ENCODE results near the gene KRTAP4-16.
"Not testable (repeated sequence)": the region's sequence is repeated elsewhere in the genome, so short reads cannot be mapped to it uniquely, and the experiment has no call there.

DNA sequence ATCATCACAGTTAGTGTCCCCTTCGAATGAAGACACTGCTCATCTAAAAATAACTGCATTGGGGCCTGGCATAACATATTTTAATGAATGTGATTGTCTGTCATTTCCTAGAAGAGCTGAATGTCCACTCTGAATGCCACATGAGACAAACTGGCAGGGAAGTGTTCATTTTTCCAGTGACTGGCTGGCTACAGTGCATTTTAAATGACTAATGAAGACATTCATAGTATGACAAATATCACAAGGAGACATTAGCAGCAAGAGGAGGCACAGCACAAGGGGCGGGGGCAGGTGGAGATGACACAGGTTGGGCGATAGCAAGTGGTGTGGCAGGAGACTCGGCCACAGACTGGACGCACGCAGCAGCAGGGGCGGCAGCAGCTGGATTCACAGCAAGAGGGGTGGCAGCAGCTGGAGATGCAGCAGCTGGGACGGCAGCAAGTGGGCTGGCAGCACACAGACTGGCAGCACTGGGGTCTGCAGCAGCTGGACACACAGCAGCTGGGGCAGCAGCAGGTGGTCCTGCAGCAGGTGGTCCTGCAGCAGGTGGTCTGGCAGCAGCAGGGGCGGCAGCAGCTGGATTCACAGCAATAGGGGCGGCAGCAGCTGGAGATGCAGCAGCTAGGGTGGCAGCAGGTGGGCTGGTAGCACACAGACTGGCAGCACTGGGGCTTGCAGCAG lies 47.1 kb upstream of the KRTAP4-16 start:
- TF ChIP-seq, protein P1, sequence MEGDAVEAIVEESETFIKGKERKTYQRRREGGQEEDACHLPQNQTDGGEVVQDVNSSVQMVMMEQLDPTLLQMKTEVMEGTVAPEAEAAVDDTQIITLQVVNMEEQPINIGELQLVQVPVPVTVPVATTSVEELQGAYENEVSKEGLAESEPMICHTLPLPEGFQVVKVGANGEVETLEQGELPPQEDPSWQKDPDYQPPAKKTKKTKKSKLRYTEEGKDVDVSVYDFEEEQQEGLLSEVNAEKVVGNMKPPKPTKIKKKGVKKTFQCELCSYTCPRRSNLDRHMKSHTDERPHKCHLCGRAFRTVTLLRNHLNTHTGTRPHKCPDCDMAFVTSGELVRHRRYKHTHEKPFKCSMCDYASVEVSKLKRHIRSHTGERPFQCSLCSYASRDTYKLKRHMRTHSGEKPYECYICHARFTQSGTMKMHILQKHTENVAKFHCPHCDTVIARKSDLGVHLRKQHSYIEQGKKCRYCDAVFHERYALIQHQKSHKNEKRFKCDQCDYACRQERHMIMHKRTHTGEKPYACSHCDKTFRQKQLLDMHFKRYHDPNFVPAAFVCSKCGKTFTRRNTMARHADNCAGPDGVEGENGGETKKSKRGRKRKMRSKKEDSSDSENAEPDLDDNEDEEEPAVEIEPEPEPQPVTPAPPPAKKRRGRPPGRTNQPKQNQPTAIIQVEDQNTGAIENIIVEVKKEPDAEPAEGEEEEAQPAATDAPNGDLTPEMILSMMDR (IDR thresholded peaks at IDR 0.05 in 2 of 3, conservative IDR thresholded peaks at IDR 0.05 in 1 of 3; ENCODE audit: borderline replicate concordance in 1 of 3, insufficient read depth in 1 of 3, low read depth in 2 of 3, low read length in 2 of 3) = not testable (repeated sequence)
- not testable (repeated sequence) for TF ChIP-seq CEBPB (IDR thresholded peaks at IDR 0.05; ENCODE audit: low read depth); SRF (IDR thresholded peaks at IDR 0.05; ENCODE audit: low read depth); ATF3 (IDR thresholded peaks at IDR 0.05); JUND (IDR thresholded peaks at IDR 0.05); POLR2A (IDR thresholded peaks at IDR 0.05; ENCODE audit: borderline replicate concordance, extremely low read depth, insufficient read depth, insufficient read length); MAX (IDR thresholded peaks at IDR 0.05); EZH2 (IDR thresholded peaks at IDR 0.05); REST (IDR thresholded peaks at IDR 0.05; ENCODE audit: low read depth); EZH2phosphoT487 (IDR thresholded peaks at IDR 0.05; ENCODE audit: borderline replicate concordance); SP1 (IDR thresholded peaks at IDR 0.05; ENCODE audit: low read depth); SIN3A (IDR thresholded peaks at IDR 0.05; ENCODE audit: low read depth)
